ENCODE data around the gene MCCD1.

GRCh38 chr6:31578184-31579118, 49.7 kb downstream of the MCCD1 start:
- TF ChIP-seq, protein P1, sequence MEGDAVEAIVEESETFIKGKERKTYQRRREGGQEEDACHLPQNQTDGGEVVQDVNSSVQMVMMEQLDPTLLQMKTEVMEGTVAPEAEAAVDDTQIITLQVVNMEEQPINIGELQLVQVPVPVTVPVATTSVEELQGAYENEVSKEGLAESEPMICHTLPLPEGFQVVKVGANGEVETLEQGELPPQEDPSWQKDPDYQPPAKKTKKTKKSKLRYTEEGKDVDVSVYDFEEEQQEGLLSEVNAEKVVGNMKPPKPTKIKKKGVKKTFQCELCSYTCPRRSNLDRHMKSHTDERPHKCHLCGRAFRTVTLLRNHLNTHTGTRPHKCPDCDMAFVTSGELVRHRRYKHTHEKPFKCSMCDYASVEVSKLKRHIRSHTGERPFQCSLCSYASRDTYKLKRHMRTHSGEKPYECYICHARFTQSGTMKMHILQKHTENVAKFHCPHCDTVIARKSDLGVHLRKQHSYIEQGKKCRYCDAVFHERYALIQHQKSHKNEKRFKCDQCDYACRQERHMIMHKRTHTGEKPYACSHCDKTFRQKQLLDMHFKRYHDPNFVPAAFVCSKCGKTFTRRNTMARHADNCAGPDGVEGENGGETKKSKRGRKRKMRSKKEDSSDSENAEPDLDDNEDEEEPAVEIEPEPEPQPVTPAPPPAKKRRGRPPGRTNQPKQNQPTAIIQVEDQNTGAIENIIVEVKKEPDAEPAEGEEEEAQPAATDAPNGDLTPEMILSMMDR (IDR thresholded peaks at IDR 0.05; ENCODE audit: low read depth, low read length), result no peak
- TF ChIP-seq EZH2phosphoT487 (IDR thresholded peaks at IDR 0.05; ENCODE audit: low read depth), result no peak
